Heart right ventricle (tissue), 16 donors: Measurements from ENCODE around the gene ZBTB18. TPM values are rescaled to one million over a fixed set of nuclear protein-coding genes. Genes with fewer than 3 reads are reported as not detected.

ENCODE experiments used
- ATAC-seq, 8 donors: fragments of 200-7000 bp; cut with Tn5 transposase; one replicate each; pipeline ENCODE4 v1.9.1; 2020; ENCODE audit warnings: mild to moderate bottlenecking in 8 of 8, moderate library complexity in 8 of 8, moderate number of reproducible peaks in 1 of 8
- DNase-seq, 2 donors: peaks; one replicate each; pipeline ENCODE4 v3.0.0-alpha.2; 2020
- H3K27ac ChIP-seq, 10 donors: fragments of 200-600 bp; sonication (generic) in 2 of 10; one replicate each; pipeline versions ENCODE4 v1.5.0 to v1.8.0; 2020 to 2022; ENCODE audit warnings: mild to moderate bottlenecking in 3 of 10
- H3K27me3 ChIP-seq, 7 donors: fragments of 200-600 bp; one replicate each; pipeline ENCODE4 v1.8.0; 2021 to 2022; ENCODE audit warnings: mild to moderate bottlenecking in 2 of 7
- H3K36me3 ChIP-seq, 9 donors: fragments of 200-600 bp; sonication (generic) in 1 of 9; one replicate each; pipeline versions ENCODE4 v1.5.0 to v1.8.0; 2020 to 2022; ENCODE audit warnings: mild to moderate bottlenecking in 2 of 9
- H3K4me1 ChIP-seq, 9 donors: fragments of 200-600 bp; sonication (generic) in 1 of 9; one replicate each; pipeline versions ENCODE4 v1.5.0 to v1.8.0; 2020 to 2022; ENCODE audit warnings: mild to moderate bottlenecking in 4 of 9
- H3K4me3 ChIP-seq, 10 donors: fragments of 200-600 bp; sonication (generic) in 2 of 10; one replicate each; pipeline versions ENCODE4 v1.5.0 to v1.8.0; 2020 to 2022; ENCODE audit warnings: mild to moderate bottlenecking in 7 of 10, moderate library complexity in 2 of 10
- H3K9me3 ChIP-seq, 11 donors: fragments of 200-600 bp in 10 of 11; sonication (generic) in 2 of 11; one replicate each; pipeline versions ENCODE4 v1.5.0 to v1.8.0; 2013 to 2022; ENCODE audit warnings: mild to moderate bottlenecking in 2 of 11, control low read depth in 1 of 11, moderate library complexity in 1 of 11
- WGBS, 2 donors: extraction: QIAGEN DNeasy Blood & Tissue Kit; methylation state at CpG; one replicate each; pipeline ENCODE4 v1.1.7; 2013; ENCODE audit warnings: inconsistent platforms in 1 of 2; 5-methylcytosine and 5-hydroxymethylcytosine counted together
- intact Hi-C, 10 donors: fragments of 100-400 bp; cut with DNase I; formaldehyde crosslinking; loops; one replicate each; pipeline versions ENCODE4 v1.11.1 to v1.14.2; 2022
- polyA plus RNA-seq, 2 donors: library from polyadenylated mRNA; stranded (reverse); fragments of 200-250 nt; gene quantifications; one replicate each; pipeline ENCODE4 v1.2.3, GENCODE V29; 2013
- total RNA-seq, 10 donors: library from RNA; stranded (reverse); fragmentation: NEBNext Ultra II Directional in 3 of 10; extraction: Animal tissue kit (Norgen Biotek cat#: 25700) in 3 of 10; gene quantifications; one replicate each; pipeline versions ENCODE4 v1.2.1 to v1.2.4, GENCODE V29; 2021 to 2023
- TF ChIP-seq, protein P1 (sequence below), 9 donors: fragments of 200-600 bp; sonication (generic) in 2 of 9; IDR thresholded peaks; one replicate each; pipeline versions ENCODE4 v1.5.0 to v1.8.0; 2021 to 2022; ENCODE audit warnings: antibody characterized with exemption in 9 of 9, mild to moderate bottlenecking in 5 of 9, moderate library complexity in 1 of 9
- donor health status: Arrhythmogenic right ventricular cardiomyopathy.
- donor health status: ischemic (EF 13 %, LVEDD 7.1; RV severe dilation, severe dysfunction).
- donor health status: healthy with polysubstance abuse.
- donor health status: DM: no; HTN: yes; CAD: no.
- donor health status: DM: no; HTN: no; CAD: no.
- donor health status: ischemic (EF 25% LVEDD 6.9; RV normal size, moderate dysfunction).
- donor health status: ischemic (EF 25% LVEDD 5.7; RV mildly dilated, moderate dysfunction).
- donor health status: healthy.
- donor health status: DM: yes; HTN: yes; CAD: no.
- donor health status: Ischemic cardiomyopathy.
- donor health status: ischemic (EF 35%, LVEDD 5.7; RV mildly dilated, moderate dysfunction).
- donor health status: nonischemic (EF 11% LVEDD 7.7; RV severe dilation, severe dysfunction).
- donor health status: DM: yes; HTN: yes; CAD: no.
- donor health status: PGD.
- donor health status: ischemic (EF 29% LVEDD 5.4; RV normal size, mild dysfunction).
- donor health status: nonischemic (EF 23%, LVEDD 6.1; RV moderate dilation, normal function).

The ZBTB18 gene
- total and polyA plus RNA-seq, 12 donors = 7.5 to 33.7 (median 20.5) TPM

DNA sequence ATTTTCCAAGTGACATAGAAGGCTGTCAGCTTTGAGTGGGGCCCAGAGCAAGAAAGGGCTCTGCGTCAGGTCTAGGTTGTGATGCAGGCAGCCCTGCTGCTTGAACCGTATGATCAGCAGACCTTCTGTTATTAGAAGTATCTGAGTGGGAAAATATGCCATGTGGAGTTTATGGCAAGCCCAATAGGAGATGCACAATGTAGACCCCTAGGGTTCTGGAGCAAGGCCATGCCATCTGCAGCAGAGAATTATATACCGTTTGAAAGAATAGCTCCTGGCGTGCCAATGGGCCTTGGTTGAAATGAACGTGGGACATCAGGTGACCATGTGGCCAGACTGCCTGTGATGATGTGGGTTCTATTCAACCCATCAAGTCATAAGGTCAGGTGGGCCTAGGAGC is 44.1 kb upstream of the ZBTB18 start:
- Histone ChIP-seq H3K4me3 (no peak overlapping the region), H3K27ac (no peak overlapping the region), H3K9me3 (no peaks in the 10 kb centered on the region), H3K4me1 (peaks cover 0 to 19% (median 7%) of the 10 kb centered on the region in 9 donors), H3K36me3 (no peaks in the 10 kb centered on the region), H3K27me3 (peaks cover 0 to 6% (median 0%) of the 10 kb centered on the region in 7 donors)
- no peak for DNase-seq
- 93 to 94% methylated on average over 5 of the region's 5 CpGs for WGBS, 2 donors
- intact Hi-C loops = no loop called here
- TF ChIP-seq, protein P1, sequence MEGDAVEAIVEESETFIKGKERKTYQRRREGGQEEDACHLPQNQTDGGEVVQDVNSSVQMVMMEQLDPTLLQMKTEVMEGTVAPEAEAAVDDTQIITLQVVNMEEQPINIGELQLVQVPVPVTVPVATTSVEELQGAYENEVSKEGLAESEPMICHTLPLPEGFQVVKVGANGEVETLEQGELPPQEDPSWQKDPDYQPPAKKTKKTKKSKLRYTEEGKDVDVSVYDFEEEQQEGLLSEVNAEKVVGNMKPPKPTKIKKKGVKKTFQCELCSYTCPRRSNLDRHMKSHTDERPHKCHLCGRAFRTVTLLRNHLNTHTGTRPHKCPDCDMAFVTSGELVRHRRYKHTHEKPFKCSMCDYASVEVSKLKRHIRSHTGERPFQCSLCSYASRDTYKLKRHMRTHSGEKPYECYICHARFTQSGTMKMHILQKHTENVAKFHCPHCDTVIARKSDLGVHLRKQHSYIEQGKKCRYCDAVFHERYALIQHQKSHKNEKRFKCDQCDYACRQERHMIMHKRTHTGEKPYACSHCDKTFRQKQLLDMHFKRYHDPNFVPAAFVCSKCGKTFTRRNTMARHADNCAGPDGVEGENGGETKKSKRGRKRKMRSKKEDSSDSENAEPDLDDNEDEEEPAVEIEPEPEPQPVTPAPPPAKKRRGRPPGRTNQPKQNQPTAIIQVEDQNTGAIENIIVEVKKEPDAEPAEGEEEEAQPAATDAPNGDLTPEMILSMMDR (IDR thresholded peaks at IDR 0.05) = no peak
- no peak for ATAC-seq

DNA sequence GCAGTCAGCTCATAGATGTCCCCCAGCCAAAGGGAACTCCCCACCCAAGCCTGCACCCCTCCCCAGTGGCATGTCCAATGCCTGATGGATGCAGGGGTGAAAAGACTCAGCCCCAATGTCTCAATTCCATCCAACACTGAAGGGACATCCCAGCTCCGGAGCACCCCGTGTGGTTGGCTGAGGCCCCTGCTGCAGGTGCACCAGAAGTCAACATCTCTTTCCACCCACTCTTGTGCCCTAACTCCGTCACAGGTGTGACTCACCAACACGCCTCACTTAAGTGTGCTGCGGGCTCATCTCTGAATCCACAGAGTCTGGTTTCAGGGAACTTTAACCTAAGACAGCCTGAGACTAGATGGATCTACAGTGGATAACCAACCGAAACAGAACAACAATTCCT is 40.9 kb upstream of the ZBTB18 start:
- 71 to 86% methylated on average over 6 of the region's 6 CpGs for WGBS, 2 donors
- DNase-seq (no peak), ATAC-seq (no peak)
- peaks cover 0 to 6% (median 0%) of the 10 kb centered on the region in 7 donors for H3K27me3 ChIP-seq
- TF ChIP-seq, protein P1 (IDR thresholded peaks at IDR 0.05) = no peak
- intact Hi-C loops = loop anchor here in 1 of 10 donors (10.0 kb wide), 1 partner anchor 265 kb away; no protein-coding TSS in a partner anchor
- peaks cover 0 to 27% (median 12%) of the 10 kb centered on the region in 9 donors for H3K4me1 ChIP-seq
- H3K4me3 ChIP-seq = no peak overlapping the region
- H3K9me3 ChIP-seq = no peaks in the 10 kb centered on the region
- no peaks in the 10 kb centered on the region for H3K36me3 ChIP-seq
- peak overlapping the region in 1 of 10 donors; percentile 32 for H3K27ac ChIP-seq

DNA sequence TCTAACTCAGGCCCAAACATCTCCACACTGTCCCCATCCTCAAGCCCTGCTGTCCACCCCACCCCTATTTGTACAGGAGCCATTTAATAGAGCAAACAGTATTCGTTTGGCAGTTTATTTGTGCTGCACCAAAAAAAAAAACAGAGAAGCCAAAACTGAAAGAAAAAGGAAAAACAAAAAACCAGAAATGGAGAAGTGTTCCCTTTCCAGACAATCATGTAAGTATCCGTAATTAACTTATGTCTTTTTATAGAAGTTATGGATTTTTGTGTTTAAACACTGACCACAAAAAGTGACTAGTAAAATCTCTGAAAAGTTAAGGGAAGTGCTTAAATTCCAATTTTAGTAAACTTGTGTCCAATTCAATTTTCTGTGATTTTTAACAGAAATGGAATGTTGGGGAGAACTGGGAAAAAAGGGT is 40.4 kb upstream of the ZBTB18 start:
- Histone ChIP-seq H3K36me3 (no peaks in the 10 kb centered on the region), H3K9me3 (no peaks in the 10 kb centered on the region), H3K27ac (peak overlapping the region in 1 of 10 donors; percentile 32), H3K27me3 (peaks cover 0 to 6% (median 0%) of the 10 kb centered on the region in 7 donors), H3K4me1 (peaks cover 0 to 27% (median 12%) of the 10 kb centered on the region in 9 donors), H3K4me3 (peak overlapping the region in 1 of 10 donors; percentile 2)
- no peak for DNase-seq
- intact Hi-C loops = loop anchor here in 1 of 10 donors (10.0 kb wide), 1 partner anchor 264 kb away; no protein-coding TSS in a partner anchor
- ATAC-seq = no peak
- TF ChIP-seq, protein P1 (IDR thresholded peaks at IDR 0.05) = no peak
- WGBS, 2 donors = 47 to 67% methylated on average over 2 of the region's 2 CpGs

DNA sequence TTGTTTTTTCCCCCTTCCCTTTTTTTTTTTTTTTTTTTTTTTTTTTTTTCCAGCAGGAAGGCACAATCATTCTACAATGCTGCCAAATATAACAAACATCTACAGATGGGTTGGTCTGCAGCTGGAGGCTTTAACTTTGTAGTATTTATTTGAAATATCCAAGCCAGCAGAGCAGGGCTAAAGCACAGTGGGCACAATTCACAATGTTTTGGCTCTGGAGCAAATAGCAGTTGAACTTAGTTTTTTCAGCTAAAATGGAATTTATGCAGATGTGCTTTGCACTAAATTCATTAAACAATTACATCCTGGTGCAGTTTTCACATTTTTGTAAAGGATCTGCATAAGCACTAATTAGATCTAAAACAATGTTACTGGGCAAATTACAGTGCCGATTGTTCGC is 39.8 kb upstream of the ZBTB18 start:
- ATAC-seq (peak in 1 of 8 donors; percentile 55), DNase-seq (no peak)
- intact Hi-C loops = loop anchor here in 1 of 10 donors (10.0 kb wide), 1 partner anchor 264 kb away; no protein-coding TSS in a partner anchor
- Histone ChIP-seq H3K27ac (no peak overlapping the region), H3K4me3 (no peak overlapping the region), H3K4me1 (peaks cover 0 to 27% (median 12%) of the 10 kb centered on the region in 9 donors), H3K27me3 (peaks cover 0 to 6% (median 0%) of the 10 kb centered on the region in 7 donors), H3K36me3 (no peaks in the 10 kb centered on the region), H3K9me3 (no peaks in the 10 kb centered on the region)
- WGBS, 2 donors = 80 to 88% methylated on average over 2 of the region's 2 CpGs
- TF ChIP-seq, protein P1 (IDR thresholded peaks at IDR 0.05) = no peak
